OCI-LY1 (cell line): ENCODE data around the gene IGFN1.

Source experiments
- H2AFZ ChIP-seq: fragments of 200-600 bp; sonication (generic), shearing (Covaris generic); 2 replicates; pipeline ENCODE4 v1.6.0; 2014; ENCODE audit warnings: antibody characterized with exemption, mild to moderate bottlenecking, low read length
- H3F3A ChIP-seq: fragments of 200-600 bp; sonication (generic), shearing (Covaris generic); 2 replicates; pipeline ENCODE4 v1.6.0; 2014; ENCODE audit warnings: mild to moderate bottlenecking, antibody characterized with exemption, low read length, moderate library complexity; ENCODE audit not compliant: insufficient read depth
- H3K27ac ChIP-seq: fragments of 200-600 bp; sonication (generic); 2 replicates; pipeline ENCODE4 v1.5.1; 2014; ENCODE audit warnings: low read length, mixed run types, mild to moderate bottlenecking, low read depth; ENCODE audit not compliant: poor library complexity, severe bottlenecking
- H3K27me3 ChIP-seq: fragments of 200-600 bp; sonication (generic); 2 replicates; pipeline ENCODE4 v1.6.0; 2014; ENCODE audit warnings: antibody characterized with exemption, mild to moderate bottlenecking, low read length, moderate library complexity; ENCODE audit not compliant: insufficient read depth
- H3K36me3 ChIP-seq: fragments of 200-600 bp; sonication (generic); 2 replicates; pipeline ENCODE4 v1.6.1; 2014; ENCODE audit warnings: mild to moderate bottlenecking, antibody characterized with exemption, low read length, moderate library complexity, mixed read lengths; ENCODE audit not compliant: insufficient read depth
- H3K4me1 ChIP-seq: fragments of 200-600 bp; sonication (generic); 2 replicates; pipeline ENCODE4 v1.5.1; 2014; ENCODE audit warnings: mild to moderate bottlenecking, low read length, moderate library complexity; ENCODE audit not compliant: insufficient read depth, severe bottlenecking
- H3K4me2 ChIP-seq: fragments of 200-600 bp; sonication (generic), shearing (Covaris generic); 2 replicates; pipeline ENCODE4 v1.6.1; 2014; ENCODE audit warnings: low read length
- H3K4me3 ChIP-seq: fragments of 200-600 bp; sonication (generic); 2 replicates; pipeline ENCODE4 v1.5.1; 2014; ENCODE audit warnings: low read length, low read depth, mild to moderate bottlenecking, mixed read lengths; ENCODE audit not compliant: poor library complexity, severe bottlenecking
- H3K79me2 ChIP-seq: fragments of 200-600 bp; shearing (Covaris generic); 2 replicates; pipeline ENCODE4 v1.6.1; 2016; ENCODE audit warnings: mixed run types, low read length, mixed read lengths; ENCODE audit not compliant: insufficient read depth
- H3K9ac ChIP-seq: fragments of 200-600 bp; sonication (generic), shearing (Covaris generic); 2 replicates; pipeline ENCODE4 v1.6.1; 2014; ENCODE audit warnings: mild to moderate bottlenecking, low read length, mixed read lengths
- H3K9me2 ChIP-seq: fragments of 200-600 bp; sonication (generic), shearing (Covaris generic); 2 replicates; pipeline ENCODE4 v1.6.1; 2014; ENCODE audit warnings: low read depth, mild to moderate bottlenecking, low read length, mixed read lengths
- H3K9me3 ChIP-seq: fragments of 200-600 bp; shearing (Covaris generic); 2 replicates; pipeline ENCODE4 v1.6.1; 2014; ENCODE audit warnings: low read length, mixed read lengths
- H4K20me1 ChIP-seq: fragments of 200-600 bp; sonication (generic), shearing (Covaris generic); 2 replicates; pipeline ENCODE4 v1.6.0; 2016; ENCODE audit warnings: mild to moderate bottlenecking, low read length; ENCODE audit not compliant: insufficient read depth
- EZH2 ChIP-seq: fragments of 200-600 bp; sonication (generic), shearing (Covaris generic); IDR thresholded peaks from 2 replicates; pipeline ENCODE4 v1.8.0; 2017; ENCODE audit warnings: borderline replicate concordance, mixed run types, mild to moderate bottlenecking, antibody characterized with exemption, low read length, moderate library complexity, mixed read lengths
- TF ChIP-seq, protein P1 (sequence below): fragments of 200-600 bp; sonication (generic), shearing (Covaris generic); IDR thresholded peaks from 2 replicates; pipeline ENCODE4 v1.5.1; 2017; ENCODE audit warnings: mild to moderate bottlenecking, antibody characterized with exemption, low read length, moderate library complexity, mixed read lengths

The IGFN1 gene

GRCh38 chr1:201226859-201227488, 36.4 kb downstream of the IGFN1 start:
- no peaks in the 10 kb centered on the region for H4K20me1 ChIP-seq
- no peak overlapping the region for H3K4me3 ChIP-seq
- H3K27me3 ChIP-seq = no peaks in the 10 kb centered on the region
- H3K9ac ChIP-seq = no peak overlapping the region
- H3K27ac ChIP-seq = no peak overlapping the region
- H3F3A ChIP-seq = no peaks in the 10 kb centered on the region
- no peaks in the 10 kb centered on the region for H3K9me3 ChIP-seq
- H3K36me3 ChIP-seq = no peaks in the 10 kb centered on the region
- no peak overlapping the region for H2AFZ ChIP-seq
- no peak overlapping the region for H3K4me2 ChIP-seq
- no peaks in the 10 kb centered on the region for H3K9me2 ChIP-seq
- TF ChIP-seq, protein P1, sequence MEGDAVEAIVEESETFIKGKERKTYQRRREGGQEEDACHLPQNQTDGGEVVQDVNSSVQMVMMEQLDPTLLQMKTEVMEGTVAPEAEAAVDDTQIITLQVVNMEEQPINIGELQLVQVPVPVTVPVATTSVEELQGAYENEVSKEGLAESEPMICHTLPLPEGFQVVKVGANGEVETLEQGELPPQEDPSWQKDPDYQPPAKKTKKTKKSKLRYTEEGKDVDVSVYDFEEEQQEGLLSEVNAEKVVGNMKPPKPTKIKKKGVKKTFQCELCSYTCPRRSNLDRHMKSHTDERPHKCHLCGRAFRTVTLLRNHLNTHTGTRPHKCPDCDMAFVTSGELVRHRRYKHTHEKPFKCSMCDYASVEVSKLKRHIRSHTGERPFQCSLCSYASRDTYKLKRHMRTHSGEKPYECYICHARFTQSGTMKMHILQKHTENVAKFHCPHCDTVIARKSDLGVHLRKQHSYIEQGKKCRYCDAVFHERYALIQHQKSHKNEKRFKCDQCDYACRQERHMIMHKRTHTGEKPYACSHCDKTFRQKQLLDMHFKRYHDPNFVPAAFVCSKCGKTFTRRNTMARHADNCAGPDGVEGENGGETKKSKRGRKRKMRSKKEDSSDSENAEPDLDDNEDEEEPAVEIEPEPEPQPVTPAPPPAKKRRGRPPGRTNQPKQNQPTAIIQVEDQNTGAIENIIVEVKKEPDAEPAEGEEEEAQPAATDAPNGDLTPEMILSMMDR = no peak
- TF ChIP-seq EZH2 = no peak
- no peaks in the 10 kb centered on the region for H3K4me1 ChIP-seq
- H3K79me2 ChIP-seq = no peaks in the 10 kb centered on the region

DNA sequence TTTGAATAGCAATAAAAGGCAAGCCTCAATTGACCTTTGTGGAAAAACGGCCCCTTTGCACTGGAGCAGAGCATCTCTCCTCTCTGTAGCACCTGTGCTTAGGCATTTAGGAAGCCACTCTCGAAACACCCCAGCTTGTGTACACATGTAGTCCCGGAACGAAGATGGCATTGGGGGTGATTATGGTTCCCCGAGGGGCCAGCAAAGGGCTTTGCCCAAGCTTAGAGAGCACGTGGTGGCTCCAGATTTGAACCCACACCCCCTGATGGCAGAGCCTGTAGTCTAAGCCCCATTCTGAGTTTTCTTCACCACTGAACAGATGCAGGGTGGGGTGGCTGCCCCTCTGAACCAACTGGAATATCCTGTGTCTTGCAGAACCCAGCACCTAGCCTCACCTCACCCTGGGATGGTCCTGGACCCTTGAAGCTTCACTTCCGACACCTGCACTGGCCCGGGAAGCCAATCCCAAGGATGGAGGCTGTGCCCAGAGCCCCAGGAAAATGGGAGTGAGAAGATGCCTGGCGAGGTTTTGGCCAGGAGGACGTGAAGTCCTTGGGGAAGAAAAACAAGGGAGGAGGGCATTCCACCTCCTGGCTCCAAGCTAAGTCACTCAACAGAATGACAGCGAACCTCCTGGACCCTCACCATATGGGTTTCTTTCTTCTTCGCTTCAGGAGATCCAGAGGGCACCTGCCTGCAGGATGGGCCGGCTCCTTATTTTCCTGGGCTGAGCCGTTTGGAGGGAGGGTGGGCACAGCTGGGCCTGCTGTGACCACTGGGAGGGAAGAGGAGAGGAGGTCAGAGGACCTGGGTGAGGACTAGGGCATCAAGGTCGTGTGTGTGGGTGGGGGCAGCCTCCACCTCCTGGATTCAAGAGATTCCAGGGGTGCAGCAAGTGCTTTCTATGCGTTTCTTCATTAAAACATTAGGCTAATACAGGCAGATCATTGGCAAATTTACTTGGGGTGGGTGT, 37.7 kb downstream of the IGFN1 start:
- Histone ChIP-seq H3K9me3 (no peaks in the 10 kb centered on the region), H3K27ac (no peak overlapping the region), H3K79me2 (no peaks in the 10 kb centered on the region), H3K4me3 (no peak overlapping the region), H2AFZ (no peak overlapping the region), H3K27me3 (no peaks in the 10 kb centered on the region), H3F3A (no peaks in the 10 kb centered on the region), H3K36me3 (no peaks in the 10 kb centered on the region), H3K9ac (no peak overlapping the region), H4K20me1 (no peaks in the 10 kb centered on the region), H3K4me2 (no peak overlapping the region), H3K4me1 (no peaks in the 10 kb centered on the region), H3K9me2 (no peaks in the 10 kb centered on the region)
- TF ChIP-seq, protein P1 = no peak
- no peak for TF ChIP-seq EZH2

- Histone ChIP-seq H3K9me2 (no peaks in the 10 kb centered on the region), H3K36me3 (no peaks in the 10 kb centered on the region), H3K4me3 (no peak overlapping the region), H3K27ac (no peak overlapping the region), H3K79me2 (no peaks in the 10 kb centered on the region), H3K4me2 (no peak overlapping the region), H3F3A (no peaks in the 10 kb centered on the region), H3K4me1 (no peaks in the 10 kb centered on the region), H3K27me3 (no peaks in the 10 kb centered on the region), H4K20me1 (no peaks in the 10 kb centered on the region), H2AFZ (no peak overlapping the region), H3K9ac (no peak overlapping the region), H3K9me3 (no peaks in the 10 kb centered on the region)
- TF ChIP-seq, protein P1 = no peak
- TF ChIP-seq EZH2 = no peak
Measured at GRCh38 chr1:201229095-201229494, 38.5 kb downstream of the IGFN1 start.
